Activated CD4-positive, CD25-positive, alpha-beta regulatory T cell treated with anti-CD3 and anti-CD28 coated beads, Interleukin-2, amount 50 U/mL, for 16 hours (primary cell): ENCODE data around the gene SLFN5.
A peak's percentile ranks its signal among the peaks of the same experiment; 100 is the strongest.
"Not testable (repeated sequence)": the region's sequence is repeated elsewhere in the genome, so short reads cannot be mapped to it uniquely, and the experiment has no call there.

Source experiments
- DNase-seq: peaks from one replicate; pipeline ENCODE4 v3.0.0-alpha.2; 2020; ENCODE audit warnings: low read depth, low spot score

The SLFN5 gene

DNA sequence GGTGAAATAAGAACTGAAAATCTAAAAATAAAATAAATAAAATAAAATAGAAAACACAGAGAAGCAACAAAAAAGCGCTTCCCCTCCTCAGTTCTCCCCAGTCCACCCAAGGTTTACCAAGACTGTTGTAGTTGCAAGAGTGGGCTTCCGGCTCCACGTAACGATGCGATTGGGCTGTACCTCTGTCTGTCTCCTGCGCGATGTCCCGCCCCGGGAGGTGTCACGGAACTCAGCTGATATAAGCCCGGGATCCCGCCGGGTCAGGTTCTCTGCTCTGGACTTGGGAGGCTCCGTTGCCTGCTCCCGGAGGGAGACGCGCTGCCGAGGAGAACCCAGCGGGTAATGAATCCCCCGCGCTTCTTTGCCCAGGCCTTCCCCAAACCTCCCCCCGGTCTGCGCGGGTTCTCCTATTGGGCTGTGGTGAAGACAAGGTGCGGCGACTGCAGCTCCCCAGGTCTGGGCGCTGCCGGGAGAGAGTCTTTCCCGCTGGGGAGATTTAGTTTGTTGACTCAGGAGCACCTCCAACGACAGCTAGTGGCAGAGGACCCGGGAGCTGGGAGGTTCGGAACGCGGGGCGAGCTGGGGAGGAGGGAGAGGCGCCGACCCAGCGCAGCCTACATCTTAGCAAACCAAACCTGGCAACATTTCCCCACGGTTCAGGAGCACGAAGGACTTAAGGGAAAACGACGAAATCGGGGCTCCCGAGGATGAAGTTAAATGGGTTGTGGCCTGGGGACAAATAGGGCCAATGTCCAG, at the start of gene SLFN5:
Gene SLFN5, plus strand, starts transcription at position 268 of the 756 bp plus-strand sequence. CDS start 15,619 bp downstream, outside the sequence.
- DNase-seq, result peak; percentile 86

DNA sequence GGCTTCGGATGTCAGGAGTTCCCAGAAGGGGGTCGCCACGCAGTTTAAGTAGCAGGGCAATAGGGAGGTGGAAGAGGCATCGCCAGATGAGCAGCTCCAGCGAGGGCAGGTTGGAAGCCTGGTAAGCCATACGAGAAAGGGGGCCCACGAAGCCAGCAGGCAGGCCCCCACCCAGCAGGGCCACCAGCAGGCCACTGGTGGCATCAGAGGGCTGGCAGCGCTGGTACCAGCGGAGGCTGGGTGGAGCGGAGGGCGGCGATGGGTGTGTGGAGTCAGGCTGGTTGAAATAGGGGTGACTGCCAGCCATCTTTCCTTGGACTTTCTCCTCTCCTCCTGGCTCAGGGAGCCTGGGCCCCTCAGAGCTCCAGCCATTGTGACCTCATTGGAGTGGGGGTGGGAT, 48.9 kb upstream of the SLFN5 start, which contains the start of gene SLC35G3:
Gene SLC35G3, minus strand, starts transcription at position 393 of the 400 bp plus-strand sequence. Its CDS starts 86 bp downstream, at position 307.
- DNase-seq, result not testable (repeated sequence)

DNA sequence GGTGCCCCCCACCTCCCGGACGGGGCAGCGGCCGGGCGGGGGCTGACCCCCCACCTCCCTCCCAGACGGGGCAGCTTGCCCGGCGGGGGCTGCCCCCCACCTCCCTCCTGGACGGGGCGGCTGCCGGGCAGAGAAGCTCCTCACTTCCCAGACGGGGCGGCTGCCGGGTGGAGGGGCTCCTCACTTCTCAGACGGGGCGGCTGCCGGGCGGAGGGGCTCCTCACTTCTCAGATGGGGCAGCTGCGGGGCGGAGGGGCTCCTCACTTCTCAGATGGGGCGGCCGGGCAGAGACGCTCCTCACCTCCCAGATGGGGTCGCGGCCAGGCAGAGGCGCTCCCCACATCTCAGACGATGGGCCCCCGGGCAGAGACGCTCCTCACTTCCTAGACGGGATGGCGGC, 47.8 kb upstream of the SLFN5 start:
- not testable (repeated sequence) for DNase-seq

DNA sequence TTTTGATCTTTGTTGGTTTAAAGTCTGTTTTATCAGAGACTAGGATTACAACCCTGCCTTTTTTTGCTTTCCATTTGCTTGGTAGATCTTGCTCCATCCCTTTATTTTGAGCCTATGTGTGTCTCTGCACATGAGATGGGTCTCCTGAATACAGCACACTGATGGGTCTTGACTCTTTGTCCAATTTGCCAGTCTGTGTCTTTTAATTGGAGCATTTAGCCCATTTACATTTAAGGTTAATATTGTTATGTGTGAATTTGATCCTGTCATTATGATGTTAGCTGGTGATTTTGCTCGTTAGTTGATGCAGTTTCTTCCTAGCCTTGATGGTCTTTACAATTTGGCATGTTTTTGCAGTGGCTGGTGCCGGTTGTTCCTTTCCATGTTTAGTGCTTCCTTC, 40.3 kb upstream of the SLFN5 start:
- DNase-seq, result not testable (repeated sequence)

DNA sequence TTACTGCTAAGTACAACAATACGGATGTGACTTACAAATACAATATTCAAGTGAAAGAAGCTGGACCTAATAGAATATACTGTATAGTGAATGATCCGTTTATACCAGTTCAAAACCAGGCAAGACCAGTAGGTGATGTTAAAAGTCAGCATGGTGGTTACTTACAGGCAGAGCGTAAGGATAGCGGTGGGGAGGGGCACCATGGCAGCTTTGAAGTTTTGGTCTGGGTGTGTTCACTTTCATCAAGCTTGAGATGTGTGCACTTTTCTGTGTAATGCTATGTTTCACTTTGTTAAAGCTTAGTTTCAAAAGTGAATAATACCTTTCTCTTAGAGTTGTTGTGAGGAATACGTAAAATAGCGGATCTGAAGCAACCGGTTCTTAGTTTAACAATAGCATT, 32.1 kb upstream of the SLFN5 start:
- DNase-seq, result no peak

DNA sequence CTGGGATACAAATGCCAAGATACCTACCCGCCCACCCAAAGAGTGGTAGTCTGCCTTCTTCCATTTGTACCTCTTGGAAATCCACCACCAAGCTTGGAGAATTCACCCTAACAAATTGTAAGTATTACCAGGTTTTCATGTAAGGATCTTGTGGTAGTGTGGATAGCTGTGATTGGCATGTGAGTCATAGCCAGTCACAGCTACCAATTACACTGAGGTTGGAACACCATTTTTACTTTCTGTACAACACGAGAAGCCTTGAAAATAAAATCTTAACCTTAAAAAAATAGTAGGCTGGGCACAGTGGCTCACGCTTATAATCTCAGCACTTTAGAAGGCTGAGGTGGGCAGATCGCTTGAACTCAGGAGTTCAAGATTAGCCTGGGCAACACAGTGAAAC, 30.2 kb upstream of the SLFN5 start:
- DNase-seq, result no peak

DNA sequence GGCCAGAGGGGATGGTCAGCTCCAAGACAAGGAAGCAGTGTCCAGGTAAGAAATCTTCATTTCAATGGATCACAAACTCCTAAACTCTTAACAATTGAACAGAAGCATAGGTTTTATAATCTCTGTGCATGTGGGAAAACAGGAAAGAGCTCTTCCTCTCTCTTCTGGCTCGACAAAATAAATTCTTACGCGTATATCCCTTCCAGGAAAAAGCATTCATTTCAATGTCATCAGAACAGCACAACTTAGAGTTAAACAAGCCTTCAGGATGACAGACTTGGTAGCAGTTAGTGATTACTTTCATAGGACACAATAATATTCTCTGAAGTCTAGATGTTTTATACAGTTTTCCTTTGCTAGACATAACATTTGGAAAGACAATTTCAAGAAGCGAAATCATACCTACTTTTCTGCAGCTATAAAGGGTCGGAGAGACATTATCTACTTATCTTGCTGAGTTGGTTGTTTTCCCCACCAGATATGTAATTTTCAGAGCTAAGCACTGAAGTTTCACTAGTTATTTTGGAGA, 29.4 kb upstream of the SLFN5 start:
- DNase-seq, result no peak

DNA sequence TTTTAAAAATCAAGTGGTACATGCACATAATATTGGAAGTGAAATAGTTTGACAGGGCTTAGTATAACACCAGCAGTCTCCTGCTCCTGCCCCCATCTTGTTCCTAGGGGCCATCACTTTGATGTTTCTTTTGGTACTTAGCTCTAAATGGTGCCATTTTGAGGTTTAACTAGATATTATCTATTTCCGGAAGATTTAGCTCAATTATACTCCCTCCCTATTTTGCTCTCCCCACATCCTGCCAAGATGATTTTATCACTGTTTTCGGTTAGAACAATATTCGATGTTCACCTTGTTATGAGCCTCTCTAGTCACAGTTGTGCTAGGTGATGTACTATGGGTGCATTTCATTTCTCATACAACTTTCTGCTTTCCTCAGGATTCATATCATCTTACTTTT, 28.7 kb upstream of the SLFN5 start:
- peak; percentile 34 for DNase-seq

DNA sequence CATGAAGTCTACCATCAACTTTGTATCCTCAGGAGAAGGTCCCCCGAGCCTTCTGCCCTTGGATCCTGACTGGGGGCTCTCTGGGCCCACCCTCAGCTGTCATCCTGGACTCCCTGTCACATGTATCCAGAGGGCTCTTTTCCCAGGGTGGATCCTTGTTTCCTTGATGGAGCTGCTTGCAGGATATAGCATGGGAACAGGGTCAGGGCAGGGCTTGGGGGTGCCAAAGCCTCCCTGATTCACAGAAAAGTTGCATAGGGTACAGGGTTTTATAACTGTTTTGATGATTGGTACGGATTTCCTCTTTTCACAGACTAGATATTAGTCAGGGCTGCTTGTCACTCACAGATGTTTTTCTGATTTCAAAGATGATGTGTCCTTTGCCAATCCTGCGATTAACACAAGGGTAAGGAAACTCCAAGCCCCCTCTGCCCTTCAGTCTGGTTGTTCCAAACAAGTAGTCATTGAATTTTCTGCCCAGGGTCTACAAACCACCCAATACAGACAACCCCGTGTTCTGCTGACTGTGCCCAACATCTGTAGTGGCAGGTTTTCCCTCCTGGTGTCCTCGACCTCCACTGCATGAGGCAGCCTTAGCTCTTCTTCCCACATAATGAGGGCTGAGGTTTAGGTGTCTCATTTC, 28.1 kb upstream of the SLFN5 start:
- DNase-seq, result no peak

DNA sequence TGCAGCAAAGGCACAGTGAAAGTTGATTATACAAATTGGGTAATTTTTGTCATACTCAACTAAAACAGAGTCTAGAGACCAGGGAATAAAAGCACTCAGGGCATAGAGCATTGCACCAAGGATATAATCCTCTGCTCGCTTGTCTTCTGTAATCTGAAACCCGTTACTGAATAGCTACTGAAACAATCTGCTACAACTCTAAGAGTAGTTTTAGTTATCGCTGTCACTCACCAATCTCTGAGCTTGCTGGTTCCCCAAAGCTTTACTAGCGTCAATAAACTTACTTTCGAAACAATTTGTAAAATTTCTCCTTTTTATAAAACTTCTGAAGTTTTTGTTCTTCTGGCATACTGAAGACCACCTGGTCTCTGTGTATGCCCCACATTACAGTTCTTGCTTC, 25.8 kb upstream of the SLFN5 start:
- no peak for DNase-seq

DNA sequence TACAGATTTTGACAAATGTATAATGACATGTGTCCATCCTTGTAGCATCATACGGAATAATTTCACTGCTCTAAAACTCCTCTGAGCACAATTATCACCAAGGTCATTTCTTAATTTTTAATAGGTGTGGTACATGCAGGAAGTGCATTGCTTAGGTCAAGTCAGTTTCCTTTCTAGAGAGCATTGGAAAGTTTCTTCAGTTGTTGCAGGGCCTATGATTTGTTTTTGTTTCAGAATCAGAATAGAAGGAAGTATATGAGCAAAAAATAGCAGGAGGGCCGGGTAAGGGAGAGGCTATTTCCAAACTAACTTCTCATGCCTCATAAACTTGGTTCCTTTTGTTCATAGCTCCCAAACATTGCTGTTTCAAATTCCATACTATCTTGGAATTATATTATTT, 24.0 kb upstream of the SLFN5 start:
- DNase-seq, result no peak

DNA sequence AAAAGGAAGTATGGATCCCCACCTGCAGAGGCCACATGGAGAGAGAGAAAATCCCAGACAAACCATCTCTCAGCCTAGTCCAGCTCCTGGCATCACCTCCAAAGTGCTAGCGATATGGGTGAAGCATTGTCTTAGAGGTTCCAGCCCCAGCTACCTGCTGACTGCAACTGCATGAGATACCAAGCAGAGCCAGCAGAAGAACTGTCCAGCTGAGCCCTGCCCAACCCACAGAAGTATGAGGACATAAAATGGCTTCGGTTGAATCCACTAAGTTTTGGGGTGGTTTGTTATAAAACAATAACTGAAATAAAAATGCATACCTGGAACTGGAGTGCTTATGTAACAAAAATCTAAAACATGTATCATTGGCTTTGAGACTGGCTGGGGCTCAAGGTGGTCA, 20.4 kb upstream of the SLFN5 start:
- no peak for DNase-seq

DNA sequence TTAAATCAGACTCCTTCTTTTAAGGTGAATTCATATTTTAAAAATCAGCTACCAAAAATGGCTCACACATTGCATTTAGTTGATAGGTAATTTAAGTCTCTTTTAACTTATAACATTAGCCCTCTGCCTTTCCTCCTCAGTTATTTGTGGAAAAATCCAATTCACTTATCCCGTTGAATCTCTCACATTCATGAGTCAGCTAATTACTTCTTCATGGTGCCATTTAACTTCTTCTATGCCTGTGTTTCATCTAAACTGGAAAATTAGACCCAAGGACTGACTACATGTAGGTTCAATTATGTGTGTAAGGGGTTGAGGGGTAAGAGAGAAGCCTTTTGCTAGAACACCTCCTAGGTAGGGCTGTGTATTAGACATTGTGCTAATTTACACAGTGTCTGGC, 18.4 kb upstream of the SLFN5 start:
- DNase-seq, result no peak

DNA sequence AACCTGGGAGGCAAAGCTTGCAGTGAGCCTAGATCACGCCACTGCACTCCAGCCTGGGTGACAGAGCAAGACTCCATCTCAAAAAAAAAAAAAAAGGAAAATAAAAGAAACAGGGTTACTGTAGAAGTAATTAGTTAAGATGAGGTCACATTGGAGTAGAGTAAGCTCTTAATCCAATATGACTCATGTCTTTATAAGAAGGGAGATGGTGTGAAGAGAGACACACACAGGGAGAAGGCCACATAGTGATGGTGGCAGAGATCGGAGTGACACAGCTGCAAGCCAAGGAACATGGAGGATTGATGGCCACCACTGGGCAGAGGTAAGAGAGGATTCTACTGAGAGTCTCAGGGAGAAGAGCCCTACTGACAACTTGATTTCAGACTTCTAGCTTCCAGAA, 15.3 kb upstream of the SLFN5 start:
- no peak for DNase-seq

DNA sequence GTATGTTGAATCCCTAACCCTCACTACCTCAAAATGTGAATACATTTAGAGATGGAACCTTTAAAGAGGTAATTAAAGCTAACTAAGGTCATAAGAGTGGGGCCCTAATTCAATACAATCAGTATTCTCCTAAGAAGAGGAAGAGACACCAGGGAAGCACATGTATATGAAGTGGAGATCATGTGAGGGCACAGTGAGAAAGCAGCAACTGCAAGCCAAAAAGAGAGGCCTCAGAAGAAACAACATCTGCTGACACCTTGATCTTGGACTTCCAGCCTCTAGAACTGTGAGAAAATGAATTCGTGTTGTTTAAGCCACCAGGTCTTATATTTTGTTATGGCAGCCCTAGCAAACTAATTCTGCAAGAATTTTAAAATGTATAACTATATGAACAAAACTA, 13.2 kb upstream of the SLFN5 start:
- DNase-seq, result no peak

DNA sequence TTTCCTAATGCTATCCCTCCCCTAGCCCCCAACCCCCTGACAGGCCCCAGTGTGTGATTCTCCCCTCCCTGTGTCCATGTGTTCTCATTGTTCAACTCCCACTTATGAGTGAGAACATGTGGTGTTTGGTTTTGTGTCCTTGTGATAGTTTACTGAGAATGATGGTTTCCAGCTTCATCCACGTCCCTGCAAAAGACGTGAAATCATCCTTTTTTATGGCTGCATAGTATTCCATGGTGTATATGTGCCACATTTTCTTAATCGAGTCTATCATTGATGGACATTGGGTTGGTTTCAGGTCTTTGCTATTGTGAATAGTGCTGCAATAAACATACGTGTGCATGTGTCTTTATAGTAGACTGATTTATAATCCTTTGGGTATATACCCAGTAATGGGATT, 8.6 kb upstream of the SLFN5 start:
- DNase-seq, result not testable (repeated sequence)

DNA sequence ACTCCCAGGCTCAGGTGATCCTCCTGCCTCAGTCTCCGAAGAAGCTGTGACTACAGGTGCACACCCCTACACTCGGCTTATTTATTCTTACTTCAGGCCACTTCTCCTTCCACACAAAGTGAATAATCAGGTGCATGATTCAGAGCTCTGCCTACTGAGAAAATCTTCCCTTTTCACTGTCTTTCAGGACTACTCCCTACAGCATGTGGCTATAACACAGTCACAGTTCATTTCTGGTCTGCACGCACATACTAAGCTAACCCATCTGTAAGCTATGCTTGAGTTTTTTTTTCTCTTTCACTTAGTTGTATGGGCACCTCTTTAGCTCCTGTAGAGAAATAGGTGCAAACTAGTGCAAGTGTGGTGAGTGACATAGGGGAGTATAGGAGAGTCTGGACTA, 7.6 kb upstream of the SLFN5 start:
- DNase-seq, result no peak

DNA sequence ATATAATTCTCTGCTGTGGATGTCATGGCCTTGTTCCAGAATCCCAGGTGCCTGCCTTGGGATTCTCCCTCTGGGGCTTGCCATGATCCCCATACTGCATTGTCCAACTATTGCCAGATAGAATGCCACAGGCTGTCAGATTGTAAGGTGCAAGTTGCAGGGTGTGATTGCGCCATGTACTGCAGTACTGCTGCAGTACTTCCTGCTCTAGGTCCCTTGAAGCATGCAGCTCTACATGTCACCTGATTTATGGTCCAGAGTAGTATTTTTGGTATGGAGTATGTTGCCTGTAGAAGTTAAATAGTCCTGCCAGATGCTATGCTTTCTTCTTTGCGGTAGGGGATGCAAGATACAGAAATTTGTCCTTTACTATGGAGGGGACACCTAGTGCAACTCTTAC, 7.0 kb upstream of the SLFN5 start:
- no peak for DNase-seq

DNA sequence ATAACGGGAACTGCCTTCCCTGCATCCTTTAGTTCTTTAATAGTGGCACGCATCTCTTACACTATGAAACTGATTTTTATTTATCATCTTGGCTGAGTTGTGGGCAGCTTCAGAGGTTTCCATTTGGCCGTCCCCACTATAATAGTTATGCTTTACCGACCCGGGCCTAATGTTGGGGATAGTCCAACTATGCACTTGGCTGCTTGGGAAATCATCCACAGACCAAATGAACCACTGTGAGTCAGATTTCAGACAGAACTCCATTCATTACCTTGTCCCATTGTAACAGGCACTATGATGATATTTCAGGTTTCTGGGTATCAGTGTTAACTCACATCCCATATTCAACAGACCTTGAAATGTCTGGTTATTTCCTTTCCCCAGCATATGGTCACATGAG, 6.1 kb upstream of the SLFN5 start:
- DNase-seq, result no peak

DNA sequence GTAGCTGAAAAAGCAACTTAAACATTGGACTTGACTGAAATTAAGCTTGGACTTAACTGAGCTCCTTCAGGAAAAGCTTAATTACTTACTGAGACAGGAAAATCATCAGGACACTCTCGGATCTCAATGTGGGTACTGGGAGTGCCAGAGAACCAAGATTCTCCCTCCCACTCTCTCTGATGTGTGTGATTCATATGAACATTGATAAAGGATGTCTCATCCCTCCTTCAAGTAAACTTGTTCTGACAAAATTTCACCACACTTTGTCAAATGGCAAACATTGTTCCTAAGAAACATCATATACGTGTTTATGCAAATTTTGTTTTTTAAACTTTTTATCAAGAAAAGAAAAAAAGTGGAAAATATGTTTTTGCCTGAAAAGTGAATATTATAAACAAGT, 4.1 kb upstream of the SLFN5 start:
- no peak for DNase-seq

DNA sequence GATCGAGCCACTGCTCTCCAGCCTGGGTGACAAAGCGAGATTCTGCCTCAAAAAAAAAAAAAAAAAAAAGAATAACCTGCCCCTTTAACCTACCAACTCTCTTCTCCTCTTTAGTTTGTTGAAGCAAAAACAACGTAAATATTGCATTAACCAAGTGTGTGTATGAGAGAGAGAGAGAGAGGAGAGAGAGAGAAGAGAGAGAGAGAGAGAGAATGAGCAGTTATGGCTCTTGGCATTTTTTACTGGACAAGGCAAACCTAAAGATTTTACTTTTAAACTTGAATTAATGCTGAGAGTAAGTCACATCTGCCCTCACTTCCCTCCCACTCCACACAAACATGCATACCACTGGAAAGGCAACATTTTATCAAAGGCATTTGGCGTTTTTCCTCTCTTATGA, 3.0 kb upstream of the SLFN5 start:
- no peak for DNase-seq

DNA sequence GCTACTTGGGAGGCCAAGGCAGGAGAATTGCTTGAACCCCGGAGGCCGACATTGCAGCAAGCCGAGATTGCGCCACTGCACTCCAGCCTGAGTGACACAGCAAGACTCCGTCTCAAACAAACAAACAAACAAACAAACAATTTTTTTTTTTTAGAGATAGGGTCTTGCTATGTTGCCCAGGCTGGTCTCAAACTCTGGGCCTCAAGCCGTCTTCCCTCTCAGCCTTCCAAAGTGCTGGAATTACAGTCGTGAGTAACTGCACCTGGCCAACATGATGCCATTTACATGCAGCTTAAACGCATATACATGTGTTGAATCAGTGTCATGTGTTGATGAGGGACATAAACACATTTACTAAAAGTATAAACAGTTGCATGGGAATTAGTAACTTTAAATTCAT, 2.0 kb upstream of the SLFN5 start:
- no peak for DNase-seq

DNA sequence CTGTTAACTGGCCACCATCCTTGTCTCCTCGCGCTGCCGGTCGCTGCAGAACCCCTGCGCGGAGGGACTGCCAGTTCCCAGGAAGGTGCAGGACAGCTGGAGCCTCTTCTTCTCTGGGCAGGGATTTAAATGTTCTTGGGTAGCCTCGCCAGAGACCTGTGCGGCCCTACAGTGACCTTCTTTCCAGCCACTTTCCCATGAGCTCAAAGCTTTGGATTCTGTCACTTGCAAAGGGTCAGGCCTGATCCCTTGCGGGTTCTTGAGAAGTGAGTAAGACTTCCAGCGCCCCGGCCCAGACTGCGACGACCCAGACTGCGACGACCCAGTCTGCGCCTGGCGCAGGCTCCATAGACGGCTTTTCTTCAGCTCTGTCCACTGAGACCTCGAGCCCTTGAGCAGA, 1.4 kb upstream of the SLFN5 start:
- no peak for DNase-seq
